Aorta (tissue), 4 donors: ENCODE data around the gene GLP2R. TPM values are rescaled to one million over a fixed set of nuclear protein-coding genes. Genes with fewer than 3 reads are reported as not detected.

Experiments used
- polyA plus RNA-seq, 2 donors: library from polyadenylated mRNA; stranded (reverse); fragments of 200-250 nt; gene quantifications; one replicate each; pipeline ENCODE4 v1.2.3, GENCODE V29; 2013
- total RNA-seq, 2 donors: library from RNA; stranded (reverse); fragmentation: NEBNext Ultra II Directional; extraction: Animal tissue kit (Norgen Biotek cat#: 25700); gene quantifications; one replicate each; pipeline ENCODE4 v1.2.1, GENCODE V29; 2021
- donor health status: healthy with polysubstance abuse.
- donor health status: Bipolar disorder and iron deficiency.
- donor health status: DM: no; HTN: no; CAD: no.
- donor health status: DM: yes; HTN: yes; CAD: no.

The GLP2R gene
- total and polyA plus RNA-seq, 4 donors, result 0.61 to 9.7 (median 1.3) TPM; not detected in 1

Other genes starting within 250 kb of the GLP2R start
- gene CFAP52, start 249.3 kb upstream of the GLP2R start, total RNA-seq, result under 1 TPM in 1 of 2 donors, not detected in 1; 0.39 TPM
- not detected for gene CFAP52, start 249.3 kb upstream of the GLP2R start, polyA plus RNA-seq
- gene USP43, start 180.4 kb upstream of the GLP2R start, total RNA-seq, result under 1 TPM in 1 of 2 donors, not detected in 1; 0.33 TPM
- gene USP43, start 180.4 kb upstream of the GLP2R start, polyA plus RNA-seq, result under 1 TPM in 1 of 2 donors, not detected in 1; 0.88 TPM
- not detected for gene DHRS7C, start 34.3 kb upstream of the GLP2R start, total RNA-seq
- gene DHRS7C, start 34.3 kb upstream of the GLP2R start, polyA plus RNA-seq, result not detected
- gene GSG1L2, start 3.8 kb upstream of the GLP2R start, total RNA-seq, result not detected
- gene GSG1L2, start 3.8 kb upstream of the GLP2R start, polyA plus RNA-seq, result not detected
- 1 to 10 TPM in 1 of 2 donors, under 1 TPM in 1; 0.23 to 1.0 TPM for gene RCVRN, start 79.3 kb downstream of the GLP2R start, total RNA-seq
- gene RCVRN, start 79.3 kb downstream of the GLP2R start, polyA plus RNA-seq, result not detected